ENCODE results near the gene ANKRD52. TPM values are rescaled to one million over a fixed set of nuclear protein-coding genes. Genes with fewer than 3 reads are reported as not detected.

ANKRD52 gene
- total and polyA plus RNA-seq, 9 of the 15 experiments (the other 6 are each of a cell fraction or from before 2014, with no cell fraction given): 0.52 to 46.8 (median 7.9) TPM

GRCh38 chr12:56243731-56244181 lies 14.4 kb downstream of the ANKRD52 start:
- Histone ChIP-seq H3K27ac (ENCODE audit: extremely low read depth, low read depth, low read length) (peak overlapping the region; percentile 55; the same call in 2 of the 3 replicates), H3K4me2 (ENCODE audit: insufficient read depth, low read length) (peak overlapping the region; percentile 38), H4K20me1 (replicated peaks; ENCODE audit: control insufficient read depth, insufficient read depth, low read length) (no peaks in the 10 kb centered on the region), H3K27me3 (ENCODE audit: control insufficient read depth in 2 of 2, insufficient read depth in 2 of 2, low read length in 2 of 2) (no peaks in the 10 kb centered on the region), H3K4me3 (no peak overlapping the region), H3K9me3 (replicated peaks; ENCODE audit: control insufficient read depth, insufficient read depth, low read depth, low read length) (no peaks in the 10 kb centered on the region), H3K9ac (ENCODE audit: insufficient read depth in 1 of 2, low read depth in 2 of 2, low read length in 2 of 2) (peak overlapping the region; percentile 11 to 73), H3K36me3 (ENCODE audit: control insufficient read depth, insufficient read depth, low read length) (peaks cover 89% of the 10 kb centered on the region; the same call in 2 of the 3 replicates), H3K79me2 (ENCODE audit: control insufficient read depth, insufficient read depth, low read length) (no peaks in the 10 kb centered on the region), H3K9me1 (ENCODE audit: control insufficient read depth, insufficient read depth, low read length) (no peaks in the 10 kb centered on the region), H3K4me1 (replicated peaks in 1 of 2; ENCODE audit: control insufficient read depth in 2 of 2, insufficient read depth in 2 of 2, low read length in 2 of 2) (peaks cover 30 to 34% of the 10 kb centered on the region in 2 experiments), H2AFZ (ENCODE audit: low read depth, low read length) (no peak overlapping the region)
- FAIRE-seq (peak; percentile 70), ATAC-seq (peak; percentile 73), DNase-seq (ENCODE audit: extremely low read depth in 1 of 4, low spot score in 3 of 4) (peak; percentile 65 to 70 (median 68))
- BruUV-seq (replicated peaks): no TSS peak
- ChIA-PET CTCF (ENCODE audit: low intra/inter-chr PET ratio) (no interaction called here), POLR2A (interaction anchor here (0.6 to 1.4 kb wide), 8 partner anchors 8 to 148 kb away, joined by 3 to 6 read pairs (median 3); partner anchors contain the start of gene SMARCC2)
- WGBS (ENCODE audit: insufficient coverage, low coverage, missing lambda C conversion rate): 10% methylated on average over 3 of the region's 3 CpGs
- in situ Hi-C loops (cut with MboI): no loop called here
- intact Hi-C loops (cut with micrococcal nuclease): no loop called here
- no peak for TF ChIP-seq ZNF431 (CRISPR knock-in tag; IDR thresholded peaks at IDR 0.05)
- no peak for TF ChIP-seq CGGBP1 (CRISPR knock-in tag; IDR thresholded peaks at IDR 0.05)
- TF ChIP-seq LCOR (CRISPR knock-in tag; IDR thresholded peaks at IDR 0.05): no peak
- TF ChIP-seq FOSL1 (tag; conservative IDR thresholded peaks at IDR 0.05): peak; percentile 58; the same call in 1 of the 2 replicates
- peak; percentile 34; the same call in 1 of the 2 replicates for TF ChIP-seq TFAP4 (CRISPR knock-in tag; IDR thresholded peaks at IDR 0.05; ENCODE audit: borderline replicate concordance)
- TF ChIP-seq ESRRB (CRISPR knock-in tag; IDR thresholded peaks at IDR 0.05; ENCODE audit: borderline replicate concordance): no peak
- TF ChIP-seq ZNF347 (CRISPR knock-in tag; IDR thresholded peaks at IDR 0.05; ENCODE audit: low read depth): no peak
- no peak for TF ChIP-seq PHF20 (IDR thresholded peaks at IDR 0.05; ENCODE audit: partially characterized antibody)
- 0 out of 2 replicates have a peak, but pooled peaks have one; percentile 29 for TF ChIP-seq TEAD2 (tag; IDR thresholded peaks at IDR 0.05)
- TF ChIP-seq PRDM10 (IDR thresholded peaks at IDR 0.05; ENCODE audit: partially characterized antibody): peak; percentile 87
- TF ChIP-seq TAF15 (IDR thresholded peaks at IDR 0.05; ENCODE audit: low read depth, low read length): no peak
- TF ChIP-seq EWSR1 (IDR thresholded peaks at IDR 0.05; ENCODE audit: borderline replicate concordance, low read depth, partially characterized antibody): no peak
- peak; percentile 67; the same call in 1 of the 2 replicates for TF ChIP-seq CREB3 (tag; conservative IDR thresholded peaks at IDR 0.05; ENCODE audit: low read depth)
- TF ChIP-seq ZNF324 (CRISPR knock-in tag; IDR thresholded peaks at IDR 0.05): no peak
- 0 out of 2 replicates have a peak, but pooled peaks have one; percentile 26 for TF ChIP-seq ZNF766 (CRISPR knock-in tag; conservative IDR thresholded peaks at IDR 0.05)

Measured in K562 (cell line).